ENCODE results near the gene CA7. TPM values are rescaled to one million over a fixed set of nuclear protein-coding genes. Genes with fewer than 3 reads are reported as not detected.
"Not testable (repeated sequence)": the region's sequence is repeated elsewhere in the genome, so short reads cannot be mapped to it uniquely, and the experiment has no call there.

The CA7 gene
- total and polyA plus RNA-seq, 10 donors: not detected

GRCh38 chr16:66894948-66895688 lies 50.9 kb downstream of the CA7 start:
- intact Hi-C loops (cut with DNase I; ENCODE audit: low total_unique reads): no loop called here
- Histone ChIP-seq H3K9me3 (no peaks in the 10 kb centered on the region), H3K4me1 (peaks cover 0 to 10% (median 3%) of the 10 kb centered on the region in 6 donors), H3K36me3 (no peaks in the 10 kb centered on the region), H3K4me3 (no peak overlapping the region), H3K27me3 (replicated peaks in 1 of 7) (no peaks in the 10 kb centered on the region), H3K27ac (no peak overlapping the region)
- no peak for DNase-seq
- TF ChIP-seq POLR2A (IDR thresholded peaks at IDR 0.05) (no peak), CTCF (IDR thresholded peaks at IDR 0.05 in 8 of 11, conservative IDR thresholded peaks at IDR 0.05 in 3 of 11) (peak; percentile 43 to 76 (median 56)), POLR2AphosphoS5 (IDR thresholded peaks at IDR 0.05) (peak in 1 of 3 donors; percentile 34)
- 44 to 56% (median 51%) methylated on average over 7 to 11 of the region's 11 CpGs for WGBS, 5 donors

GRCh38 chr16:66895689-66895979 lies 51.4 kb downstream of the CA7 start:
- no peak for DNase-seq
- TF ChIP-seq POLR2AphosphoS5 (IDR thresholded peaks at IDR 0.05) (no peak), CTCF (IDR thresholded peaks at IDR 0.05 in 8 of 11, conservative IDR thresholded peaks at IDR 0.05 in 3 of 11) (no peak), POLR2A (IDR thresholded peaks at IDR 0.05) (no peak)
- no peak overlapping the region for H3K27ac ChIP-seq
- WGBS, 5 donors: 89 to 96% (median 91%) methylated on average over 5 of the region's 5 CpGs
- H3K4me3 ChIP-seq: no peak overlapping the region
- no peaks in the 10 kb centered on the region for H3K27me3 ChIP-seq (replicated peaks in 1 of 7)
- H3K9me3 ChIP-seq: no peaks in the 10 kb centered on the region
- H3K36me3 ChIP-seq: no peaks in the 10 kb centered on the region
- intact Hi-C loops (cut with DNase I; ENCODE audit: low total_unique reads): no loop called here
- peaks cover 0 to 15% (median 7%) of the 10 kb centered on the region in 6 donors for H3K4me1 ChIP-seq

DNA sequence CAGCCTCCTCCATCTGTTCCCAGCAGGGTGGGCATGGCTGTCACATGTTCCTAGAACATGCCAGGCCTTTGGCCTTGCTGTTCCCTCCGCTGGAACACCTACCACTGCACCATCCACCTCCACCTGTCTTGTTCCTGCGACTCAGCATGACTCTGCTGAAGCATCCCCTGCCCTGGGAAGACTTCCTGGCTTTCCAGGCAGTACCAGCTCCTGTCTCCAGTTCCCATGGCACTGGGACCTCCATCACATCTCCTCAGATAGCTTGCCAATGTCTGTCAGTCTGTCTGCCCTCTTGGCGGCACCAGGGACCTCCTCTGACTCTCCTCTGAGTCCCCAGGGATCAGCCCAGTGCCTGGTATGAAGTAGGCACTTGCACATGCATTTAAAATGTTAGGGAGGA lies 51.8 kb downstream of the CA7 start:
- 73 to 96% (median 94%) methylated on average over 3 of the region's 3 CpGs for WGBS, 5 donors
- peaks cover 0 to 16% (median 7%) of the 10 kb centered on the region in 6 donors for H3K4me1 ChIP-seq
- H3K36me3 ChIP-seq: no peaks in the 10 kb centered on the region
- DNase-seq: no peak
- intact Hi-C loops (cut with DNase I; ENCODE audit: low total_unique reads): no loop called here
- no peaks in the 10 kb centered on the region for H3K9me3 ChIP-seq
- H3K4me3 ChIP-seq: no peak overlapping the region
- H3K27me3 ChIP-seq (replicated peaks in 1 of 7): no peaks in the 10 kb centered on the region
- TF ChIP-seq POLR2AphosphoS5 (IDR thresholded peaks at IDR 0.05) (no peak), CTCF (IDR thresholded peaks at IDR 0.05 in 8 of 11, conservative IDR thresholded peaks at IDR 0.05 in 3 of 11) (no peak), POLR2A (IDR thresholded peaks at IDR 0.05) (no peak)
- H3K27ac ChIP-seq: no peak overlapping the region

- DNase-seq; H3K36me3 ChIP-seq; H3K9me3 ChIP-seq; H3K4me3 ChIP-seq; intact Hi-C loops (cut with DNase I; ENCODE audit: low total_unique reads); H3K27me3 ChIP-seq (replicated peaks in 1 of 7); H3K27ac ChIP-seq: not testable (repeated sequence)
- peaks cover 0 to 16% (median 7%) of the 10 kb centered on the region in 6 donors for H3K4me1 ChIP-seq
- WGBS, 5 donors: 85 to 93% (median 88%) methylated on average over 5 of the region's 5 CpGs
Observed at GRCh38 chr16:66896682-66897081, 52.5 kb downstream of the CA7 start.
